Smooth muscle cell (in vitro differentiated cells): Measurements from ENCODE around the gene HDAC7. TPM values are rescaled to one million over a fixed set of nuclear protein-coding genes. Genes with fewer than 3 reads are reported as not detected.

Experiments
- DNase-seq: peaks from one replicate; lab custom pipeline; 2025; ENCODE audit not compliant: unreplicated experiment; lab: John Stamatoyannopoulos, UW
- H2AFZ ChIP-seq: fragments of 200-600 bp; sonication (generic); 2 replicates; pipeline ENCODE4 v1.6.0; 2016; ENCODE audit warnings: antibody characterized with exemption, low read depth, mild to moderate bottlenecking
- H3F3A ChIP-seq: fragments of 200-600 bp; sonication (generic); 2 replicates; pipeline ENCODE4 v1.6.0; 2017; ENCODE audit warnings: antibody characterized with exemption, low read depth
- H3K27ac ChIP-seq: fragments of 200-600 bp; sonication (generic); 2 replicates; pipeline ENCODE4 v1.5.1; 2016; ENCODE audit warnings: low read depth, mild to moderate bottlenecking
- H3K27me3 ChIP-seq: fragments of 200-600 bp; sonication (generic); 2 replicates; pipeline ENCODE4 v1.6.1; 2016; ENCODE audit warnings: low read depth, mild to moderate bottlenecking
- H3K36me3 ChIP-seq: fragments of 200-600 bp; sonication (generic); 2 replicates; pipeline ENCODE4 v1.5.1; 2016; ENCODE audit warnings: low read depth
- H3K4me1 ChIP-seq: fragments of 200-600 bp; sonication (generic); 2 replicates; pipeline ENCODE4 v1.5.1; 2016; ENCODE audit warnings: low read depth
- H3K4me2 ChIP-seq: fragments of 200-600 bp; sonication (generic); 2 replicates; pipeline ENCODE4 v1.6.0; 2016; ENCODE audit warnings: mild to moderate bottlenecking
- H3K4me3 ChIP-seq: fragments of 200-600 bp; sonication (generic); 2 replicates; pipeline ENCODE4 v1.5.1; 2016; ENCODE audit warnings: mild to moderate bottlenecking
- H3K79me2 ChIP-seq: fragments of 200-600 bp; sonication (generic); 2 replicates; pipeline ENCODE4 v1.6.0; 2016; ENCODE audit warnings: low read depth, mild to moderate bottlenecking
- H3K9ac ChIP-seq: fragments of 200-600 bp; sonication (generic); 2 replicates; pipeline ENCODE4 v1.6.0; 2016; ENCODE audit warnings: low read depth
- H3K9me3 ChIP-seq: fragments of 200-600 bp; sonication (generic); replicated peaks from 2 replicates; pipeline ENCODE4 v1.5.1; 2016; ENCODE audit warnings: low read depth
- H4K20me1 ChIP-seq: fragments of 200-600 bp; sonication (generic); 2 replicates; pipeline ENCODE4 v1.6.0; 2016; ENCODE audit warnings: low read depth
- CTCF ChIP-seq: fragments of 200-600 bp; sonication (generic); IDR thresholded peaks from 2 replicates; pipeline ENCODE4 v1.5.1; 2017; ENCODE audit warnings: borderline replicate concordance, mild to moderate bottlenecking, antibody characterized with exemption; ENCODE audit not compliant: insufficient read depth, poor library complexity, severe bottlenecking
- WGBS: methylation state at CpG from one replicate; pipeline ENCODE4 v1.1.7; 2016; ENCODE audit warnings: low lambda C conversion rate; 5-methylcytosine and 5-hydroxymethylcytosine counted together
- polyA plus RNA-seq: library from polyadenylated mRNA; unstranded; fragments of >200 nt; fragmentation: Nextera tagmentation; extraction: Ambion mirVana; gene quantifications from 2 replicates; pipeline ENCODE4 v1.2.1, GENCODE V29; 2016
- total RNA-seq: library from RNA; depleted of rRNA; stranded (reverse); fragments of >200 nt; gene quantifications from 2 replicates; pipeline ENCODE4 v1.2.3, GENCODE V29; 2014

HDAC7 gene
- total and polyA plus RNA-seq, 2 experiments from 2014 or later: 24.1 to 32.4 TPM

GRCh38 chr12:47751561-47751960 lies 68.1 kb downstream of the HDAC7 start:
- Histone ChIP-seq H4K20me1 (no peaks in the 10 kb centered on the region), H3K4me3 (no peak overlapping the region), H3K4me1 (peaks cover 11% of the 10 kb centered on the region), H2AFZ (no peak overlapping the region), H3K36me3 (no peaks in the 10 kb centered on the region), H3K9ac (no peak overlapping the region), H3K9me3 (no peaks in the 10 kb centered on the region), H3F3A (no peaks in the 10 kb centered on the region), H3K27me3 (no peaks in the 10 kb centered on the region), H3K79me2 (no peaks in the 10 kb centered on the region), H3K4me2 (no peak overlapping the region), H3K27ac (no peak overlapping the region)
- TF ChIP-seq CTCF: no peak
- WGBS: 97% methylated on average over 9 of the region's 9 CpGs
- no peak for DNase-seq

GRCh38 chr12:47750916-47751470 lies 68.7 kb downstream of the HDAC7 start:
- Histone ChIP-seq H3F3A (no peaks in the 10 kb centered on the region), H3K27ac (no peak overlapping the region), H2AFZ (no peak overlapping the region), H3K4me3 (no peak overlapping the region), H3K9ac (no peak overlapping the region), H4K20me1 (no peaks in the 10 kb centered on the region), H3K79me2 (no peaks in the 10 kb centered on the region), H3K36me3 (no peaks in the 10 kb centered on the region), H3K4me1 (peaks cover 11% of the 10 kb centered on the region), H3K27me3 (no peaks in the 10 kb centered on the region), H3K4me2 (no peak overlapping the region), H3K9me3 (no peaks in the 10 kb centered on the region)
- TF ChIP-seq CTCF: no peak
- 90% methylated on average over 17 of the region's 19 CpGs for WGBS
- no peak for DNase-seq

GRCh38 chr12:47750229-47750798 lies 69.4 kb downstream of the HDAC7 start:
- Histone ChIP-seq H3K79me2 (no peaks in the 10 kb centered on the region), H3K36me3 (no peaks in the 10 kb centered on the region), H3K27me3 (no peaks in the 10 kb centered on the region), H3F3A (no peaks in the 10 kb centered on the region), H3K4me2 (no peak overlapping the region), H3K9me3 (no peaks in the 10 kb centered on the region), H3K9ac (no peak overlapping the region), H3K4me1 (peaks cover 11% of the 10 kb centered on the region), H3K27ac (no peak overlapping the region), H2AFZ (no peak overlapping the region), H4K20me1 (no peaks in the 10 kb centered on the region), H3K4me3 (no peak overlapping the region)
- no peak for DNase-seq
- WGBS: 94% methylated on average over 10 of the region's 10 CpGs
- TF ChIP-seq CTCF: no peak

DNA sequence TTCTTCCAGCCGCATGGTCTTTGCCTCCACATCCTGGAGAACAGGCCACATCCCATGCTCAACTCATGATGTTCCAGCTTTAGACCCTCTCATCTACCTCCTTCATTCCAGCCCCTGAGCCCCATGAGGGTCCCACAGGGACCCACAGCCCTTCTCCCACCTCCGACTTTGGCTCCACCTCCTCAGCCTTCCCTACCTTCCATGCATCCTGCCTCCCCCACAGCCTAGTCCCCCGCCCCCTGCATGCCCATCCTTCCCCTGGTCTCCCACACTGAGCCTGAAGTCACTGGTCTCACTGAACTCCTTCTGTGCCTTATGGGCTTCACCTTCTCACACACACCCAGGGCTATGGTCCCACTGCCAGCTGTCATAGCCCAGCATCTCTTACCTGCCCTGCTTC lies 70.8 kb downstream of the HDAC7 start:
- WGBS: 100% methylated on average over 2 of the region's 3 CpGs
- no peaks in the 10 kb centered on the region for H3F3A ChIP-seq
- TF ChIP-seq CTCF: no peak
- H3K9me3 ChIP-seq: no peaks in the 10 kb centered on the region
- H3K4me2 ChIP-seq: no peak overlapping the region
- H3K27me3 ChIP-seq: no peaks in the 10 kb centered on the region
- H3K36me3 ChIP-seq: no peaks in the 10 kb centered on the region
- H3K27ac ChIP-seq: no peak overlapping the region
- no peak for DNase-seq
- peaks cover 8% of the 10 kb centered on the region for H3K4me1 ChIP-seq
- no peak overlapping the region for H3K9ac ChIP-seq
- no peaks in the 10 kb centered on the region for H3K79me2 ChIP-seq
- no peak overlapping the region for H3K4me3 ChIP-seq
- H2AFZ ChIP-seq: no peak overlapping the region
- no peaks in the 10 kb centered on the region for H4K20me1 ChIP-seq
